HG03135 (cell line): ENCODE measurements around the gene TAS2R31.

Experiments used
- ATAC-seq: cut with Tn5 transposase; IDR thresholded peaks from one replicate; pipeline ENCODE4 v1.9.1; 2021; ENCODE audit warnings: mild to moderate bottlenecking, moderate library complexity; ENCODE audit not compliant: unreplicated experiment

Gene TAS2R31

DNA sequence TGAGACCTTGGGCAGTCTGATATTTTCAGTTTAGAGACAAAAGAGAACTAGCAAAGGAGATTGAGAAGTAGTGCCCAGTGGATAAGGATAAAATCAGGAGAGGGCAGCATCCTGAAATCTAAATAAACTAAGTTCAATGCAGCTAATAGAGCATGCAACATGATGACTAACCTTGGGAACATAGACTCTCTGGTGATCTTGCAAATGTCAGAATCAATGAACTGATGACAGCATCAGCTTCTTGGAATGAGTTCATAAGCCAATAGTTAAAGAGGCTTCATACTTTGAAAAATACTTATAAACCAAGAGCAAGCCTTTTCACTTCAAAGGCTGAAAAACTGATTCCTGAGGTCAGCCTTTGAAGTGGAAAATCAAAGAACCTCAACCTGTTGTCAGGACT, 17.0 kb downstream of the TAS2R31 start:
- ATAC-seq = no peak

DNA sequence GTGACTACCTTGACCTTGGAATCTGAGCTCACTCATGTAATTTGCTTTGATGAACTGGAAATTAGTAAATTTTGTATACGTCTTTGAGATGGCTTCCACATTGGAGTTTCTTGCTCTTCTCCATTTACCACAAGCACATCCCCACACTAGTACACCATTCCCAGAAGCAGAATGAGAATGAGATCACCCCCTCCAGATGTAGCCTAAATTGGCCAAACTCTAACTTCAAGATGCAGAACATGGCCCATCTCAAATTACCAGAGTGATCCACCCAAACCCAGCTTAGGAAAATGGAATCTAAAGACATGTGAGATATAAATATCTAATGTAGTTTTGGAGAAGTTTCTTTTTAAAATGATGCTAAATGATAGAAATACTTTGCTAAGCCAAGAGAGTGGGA, 23.6 kb downstream of the TAS2R31 start:
- ATAC-seq = no peak

DNA sequence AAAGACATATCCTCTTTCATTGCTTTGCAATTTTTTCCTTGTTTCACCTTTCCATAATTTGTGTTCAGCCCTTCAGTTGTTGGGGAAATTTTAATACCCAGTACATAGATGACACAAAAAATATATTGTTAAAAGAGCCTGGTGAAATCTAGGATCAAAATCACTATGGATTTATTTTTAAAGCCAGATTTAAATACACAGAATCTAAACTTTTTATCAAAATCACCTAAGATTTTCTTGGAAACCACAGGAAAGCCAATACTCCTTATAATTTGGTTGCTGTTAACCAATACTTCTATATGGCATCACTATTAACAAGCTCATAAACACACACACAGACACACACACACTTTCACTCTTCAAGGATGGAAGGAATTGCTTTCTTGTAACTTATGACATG, 33.0 kb downstream of the TAS2R31 start, which contains the start of gene TAS2R20:
Gene TAS2R20, minus strand, starts transcription at position 101 of the 400 bp plus-strand sequence. CDS start 429 bp downstream, outside the sequence.
- no peak for ATAC-seq

DNA sequence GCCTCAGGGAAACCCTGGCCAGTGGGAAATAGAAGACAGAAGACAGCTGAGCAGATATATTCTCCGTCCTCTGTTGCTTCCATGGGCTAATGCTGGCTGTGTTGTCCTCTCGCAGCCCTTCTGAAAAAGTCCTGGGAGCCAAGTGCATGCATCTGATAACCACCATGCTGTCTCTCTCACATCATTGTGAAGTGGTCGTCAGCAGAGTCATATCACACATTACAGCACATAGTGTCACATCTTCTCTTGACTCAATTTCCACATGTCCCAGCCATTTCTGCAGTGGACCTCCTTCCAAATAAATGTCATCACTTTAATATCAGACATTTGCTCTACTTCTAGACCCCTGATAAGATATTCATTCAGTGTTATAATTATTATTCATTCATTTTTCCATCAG, 36.9 kb downstream of the TAS2R31 start:
- no peak for ATAC-seq

DNA sequence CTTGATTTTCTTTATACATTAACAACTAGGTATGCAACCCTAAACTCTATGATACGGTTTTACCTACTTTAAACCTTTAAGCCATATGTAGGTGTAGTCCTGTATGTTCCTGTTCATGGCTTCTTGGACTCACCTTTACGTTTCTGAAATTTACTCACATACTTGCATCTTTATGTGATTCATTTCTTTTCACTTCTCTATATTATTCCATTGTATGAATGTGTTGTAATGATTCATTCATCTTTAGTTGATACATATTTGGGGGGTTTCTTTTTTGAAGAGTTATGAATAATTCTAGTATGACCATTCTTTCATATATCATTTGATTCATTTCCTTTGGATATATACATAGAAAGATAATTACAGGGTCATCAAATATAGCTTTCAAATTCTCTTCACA, 42.1 kb downstream of the TAS2R31 start:
- ATAC-seq = no peak

DNA sequence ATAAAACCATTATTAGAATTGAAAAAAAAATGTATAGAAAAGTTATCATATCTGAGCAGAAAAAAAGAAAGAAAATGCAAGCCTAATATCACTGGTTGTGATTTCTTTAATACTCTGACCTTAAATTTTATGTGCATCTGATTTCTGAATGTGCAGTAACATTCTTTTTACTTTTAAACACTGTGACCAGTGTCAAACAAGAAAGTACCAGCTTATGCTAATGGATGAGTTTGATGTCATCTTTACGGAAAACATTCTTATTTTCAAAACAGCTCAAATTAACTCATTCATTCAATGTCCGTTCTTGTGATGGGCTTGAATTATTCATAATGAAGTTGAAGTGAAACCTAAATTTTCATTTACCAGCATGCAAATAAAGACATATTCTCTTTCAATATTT, 44.4 kb downstream of the TAS2R31 start, which contains the start of gene TAS2R50:
Gene TAS2R50, minus strand, starts transcription at position 101 of the 400 bp plus-strand sequence. Its CDS starts 52 bp downstream, at position 49.
- ATAC-seq = no peak

DNA sequence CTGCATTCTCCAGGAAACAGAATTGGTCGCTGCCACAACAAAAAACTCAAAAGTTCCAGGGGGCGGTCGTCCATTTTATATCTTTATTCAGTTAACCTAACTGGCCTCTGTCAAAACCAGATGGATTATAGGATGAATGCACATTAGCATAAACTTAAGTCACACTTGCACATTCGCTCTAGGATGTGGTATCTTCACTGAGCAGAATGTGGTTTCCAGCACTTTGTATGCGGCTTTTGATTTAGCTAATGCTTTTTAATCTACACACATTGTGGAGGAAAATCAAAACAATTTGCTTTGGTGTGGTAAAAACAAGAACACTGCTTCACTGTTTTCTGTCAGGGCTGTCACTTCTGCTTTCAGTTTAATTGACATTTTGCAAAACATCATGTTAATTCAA, 49.0 kb downstream of the TAS2R31 start:
- ATAC-seq = no peak
